ENCODE data around the gene EGLN1. TPM values are rescaled to one million over a fixed set of nuclear protein-coding genes. Genes with fewer than 3 reads are reported as not detected.

Gene EGLN1
- total and polyA plus RNA-seq, 2 of the 8 experiments (the other 6 are each of a cell fraction or from before 2014, with no cell fraction given) = 4.0 to 6.4 TPM

DNA sequence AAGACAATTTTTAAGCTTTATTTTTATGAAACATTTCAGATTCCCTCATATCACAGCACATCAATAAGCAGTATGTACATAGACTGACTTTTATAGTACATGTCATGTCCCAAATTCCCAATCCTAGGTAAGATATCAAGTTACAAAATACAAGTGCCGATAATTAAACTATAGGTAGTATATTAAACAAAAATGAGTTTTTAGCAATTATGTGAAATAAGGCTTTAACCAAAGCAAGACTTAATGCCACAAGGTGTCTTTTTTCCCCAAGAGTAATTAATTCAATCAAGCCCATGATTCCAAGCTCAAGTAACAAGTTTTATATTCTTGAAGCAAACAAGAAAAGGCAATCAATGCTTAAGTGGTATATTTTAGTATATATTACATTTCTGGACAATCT, 89.3 kb downstream of the EGLN1 start (continued):
- TF ChIP-seq CBX5 (IDR thresholded peaks at IDR 0.05; ENCODE audit: low read depth, low read length) (no peak), BCL11A (IDR thresholded peaks at IDR 0.05; ENCODE audit: low read depth in 2 of 2, low read length in 2 of 2) (no peak), SRF (IDR thresholded peaks at IDR 0.05; ENCODE audit: low read depth, low read length) (no peak), RNF2 (IDR thresholded peaks at IDR 0.05; ENCODE audit: borderline replicate concordance, low read depth, low read length, missing control alignments, poor library complexity, severe bottlenecking) (no peak)
- TF ChIP-seq, protein P1, sequence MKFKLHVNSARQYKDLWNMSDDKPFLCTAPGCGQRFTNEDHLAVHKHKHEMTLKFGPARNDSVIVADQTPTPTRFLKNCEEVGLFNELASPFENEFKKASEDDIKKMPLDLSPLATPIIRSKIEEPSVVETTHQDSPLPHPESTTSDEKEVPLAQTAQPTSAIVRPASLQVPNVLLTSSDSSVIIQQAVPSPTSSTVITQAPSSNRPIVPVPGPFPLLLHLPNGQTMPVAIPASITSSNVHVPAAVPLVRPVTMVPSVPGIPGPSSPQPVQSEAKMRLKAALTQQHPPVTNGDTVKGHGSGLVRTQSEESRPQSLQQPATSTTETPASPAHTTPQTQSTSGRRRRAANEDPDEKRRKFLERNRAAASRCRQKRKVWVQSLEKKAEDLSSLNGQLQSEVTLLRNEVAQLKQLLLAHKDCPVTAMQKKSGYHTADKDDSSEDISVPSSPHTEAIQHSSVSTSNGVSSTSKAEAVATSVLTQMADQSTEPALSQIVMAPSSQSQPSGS (IDR thresholded peaks at IDR 0.05; ENCODE audit: low read length) = no peak

All from H1 (cell line).